H9 (cell line): ENCODE results near the gene IRF4. TPM values are rescaled to one million over a fixed set of nuclear protein-coding genes. Genes with fewer than 3 reads are reported as not detected.

Experiments
- DNase-seq: peaks from one replicate; pipeline ENCODE4 v3.0.0-alpha.2; 2017
- H2AFZ ChIP-seq: one replicate; pipeline ENCODE4 v1.6.1; 2013; ENCODE audit warnings: mild to moderate bottlenecking, low read length, control low read depth, moderate library complexity
- H2AK5ac ChIP-seq: 2 replicates; pipeline ENCODE4 v1.6.1; 2013; ENCODE audit warnings: low read length, control low read depth, mixed read lengths; ENCODE audit not compliant: insufficient read length
- H2BK120ac ChIP-seq: one replicate; pipeline ENCODE4 v1.6.1; 2013; ENCODE audit warnings: low read depth, mild to moderate bottlenecking, low read length, control low read depth, inconsistent platforms; ENCODE audit not compliant: poor library complexity, severe bottlenecking
- H2BK12ac ChIP-seq: 2 replicates; pipeline ENCODE4 v1.6.1; 2013; ENCODE audit warnings: low read length, control low read depth, mixed read lengths, low read depth; ENCODE audit not compliant: insufficient read length
- H2BK15ac ChIP-seq: 2 replicates; pipeline ENCODE4 v1.6.1; 2013; ENCODE audit warnings: low read depth, low read length, control low read depth
- H2BK20ac ChIP-seq: one replicate; pipeline ENCODE4 v1.6.1; 2013; ENCODE audit warnings: low read depth, mild to moderate bottlenecking, low read length, control low read depth, inconsistent platforms; ENCODE audit not compliant: poor library complexity, severe bottlenecking
- H2BK5ac ChIP-seq: 2 replicates; pipeline ENCODE4 v1.6.1; 2013; ENCODE audit warnings: low read length, control low read depth, mixed read lengths; ENCODE audit not compliant: insufficient read length
- H3K14ac ChIP-seq: 2 replicates; pipeline ENCODE4 v1.6.1; 2013; ENCODE audit warnings: low read length, control low read depth; ENCODE audit not compliant: insufficient read depth
- H3K18ac ChIP-seq: 2 replicates; pipeline ENCODE4 v1.6.1; 2013; ENCODE audit warnings: low read depth, mild to moderate bottlenecking, mixed read lengths, low read length, control low read depth; ENCODE audit not compliant: insufficient read length
- H3K23ac ChIP-seq: 2 replicates; pipeline ENCODE4 v1.6.1; 2013; ENCODE audit warnings: low read length, control low read depth, mixed read lengths, low read depth; ENCODE audit not compliant: insufficient read length
- H3K23me2 ChIP-seq: 2 replicates; pipeline ENCODE4 v1.6.1; 2013; ENCODE audit warnings: low read depth, mild to moderate bottlenecking, mixed read lengths, low read length, control low read depth; ENCODE audit not compliant: insufficient read length, poor library complexity, severe bottlenecking
- H3K27ac ChIP-seq: 2 replicates; pipeline ENCODE4 v1.5.1; 2013; ENCODE audit warnings: low read length, control low read depth, mixed read lengths, low read depth; ENCODE audit not compliant: insufficient read length
- H3K27me3 ChIP-seq: 2 replicates; pipeline ENCODE4 v1.6.1; 2013; ENCODE audit warnings: low read length, control low read depth, inconsistent platforms; ENCODE audit not compliant: insufficient read depth
- H3K4ac ChIP-seq: 2 replicates; pipeline ENCODE4 v1.6.1; 2013; ENCODE audit warnings: low read depth, mild to moderate bottlenecking, control low read depth, inconsistent platforms, low read length, moderate library complexity
- H3K4me1 ChIP-seq: 2 replicates; pipeline ENCODE4 v1.6.1; 2013; ENCODE audit warnings: low read length, control low read depth, inconsistent platforms; ENCODE audit not compliant: insufficient read depth
- H3K4me2 ChIP-seq: 2 replicates; pipeline ENCODE4 v1.6.1; 2013; ENCODE audit warnings: low read length, control low read depth, mixed read lengths; ENCODE audit not compliant: insufficient read length, insufficient read depth
- H3K56ac ChIP-seq: 2 replicates; pipeline ENCODE4 v1.6.1; 2013; ENCODE audit warnings: low read depth, mild to moderate bottlenecking, mixed read lengths, low read length, control low read depth; ENCODE audit not compliant: insufficient read length
- H3K79me1 ChIP-seq: 2 replicates; pipeline ENCODE4 v1.6.1; 2013; ENCODE audit warnings: low read depth, mild to moderate bottlenecking, moderate library complexity, low read length, control low read depth, inconsistent platforms; ENCODE audit not compliant: insufficient read depth, poor library complexity, severe bottlenecking
- H3K79me2 ChIP-seq: 2 replicates; pipeline ENCODE4 v1.6.1; 2013; ENCODE audit warnings: low read length, control low read depth, inconsistent platforms; ENCODE audit not compliant: insufficient read depth
- H3K9ac ChIP-seq: 2 replicates; pipeline ENCODE4 v1.6.1; 2013; ENCODE audit warnings: low read length, control low read depth, mixed read lengths; ENCODE audit not compliant: insufficient read length; ENCODE audit errors: extremely low read depth
- H3K9me3 ChIP-seq: one replicate; pipeline ENCODE4 v1.6.1; 2013; ENCODE audit warnings: low read depth, low read length, inconsistent platforms; ENCODE audit not compliant: control insufficient read depth
- H3T11ph ChIP-seq: one replicate; pipeline ENCODE4 v1.6.1; 2013; ENCODE audit warnings: mild to moderate bottlenecking, low read length, control low read depth, inconsistent platforms
- H4K20me1 ChIP-seq: one replicate; pipeline ENCODE4 v1.6.1; 2013; ENCODE audit not compliant: control insufficient read depth, insufficient read length, insufficient read depth
- H4K5ac ChIP-seq: 2 replicates; pipeline ENCODE4 v1.6.1; 2013; ENCODE audit warnings: low read depth, mild to moderate bottlenecking, mixed read lengths, low read length, control low read depth; ENCODE audit not compliant: insufficient read length
- H4K8ac ChIP-seq: replicated peaks from 2 replicates; pipeline ENCODE4 v1.6.1; 2013; ENCODE audit warnings: low read length, control low read depth, mixed read lengths, low read depth; ENCODE audit not compliant: insufficient read length
- H4K91ac ChIP-seq: 2 replicates; pipeline ENCODE4 v1.6.1; 2013; ENCODE audit warnings: low read depth, mild to moderate bottlenecking, moderate library complexity, mixed read lengths, low read length, control low read depth; ENCODE audit not compliant: insufficient read length
- H3K27ac Mint-ChIP-seq, 3 experiments: 2 replicates in 2 of 3; 3 replicates in 1 of 3; pipeline ENCODE4 v1.8.0; 2020 to 2021; ENCODE audit warnings: mixed read lengths in 3 of 3, mild to moderate bottlenecking in 1 of 3, moderate library complexity in 1 of 3
- H3K27me3 Mint-ChIP-seq: 2 replicates; pipeline ENCODE4 v1.8.0; 2021; ENCODE audit warnings: low read depth, mild to moderate bottlenecking, moderate library complexity, mixed read lengths
- H3K36me3 Mint-ChIP-seq, 3 experiments: 2 replicates in 2 of 3; 3 replicates in 1 of 3; pipeline ENCODE4 v1.8.0; 2020 to 2021; ENCODE audit warnings: low read depth in 3 of 3, mixed read lengths in 3 of 3; ENCODE audit not compliant: insufficient read depth in 1 of 3
- H3K4me1 Mint-ChIP-seq, 2 experiments: 2 replicates each; pipeline ENCODE4 v1.8.0; 2020; ENCODE audit warnings: mixed read lengths in 2 of 2
- H3K4me3 Mint-ChIP-seq, 2 experiments: 2 replicates in 1 of 2; 3 replicates in 1 of 2; pipeline ENCODE4 v1.8.0; 2020 to 2021; ENCODE audit warnings: mild to moderate bottlenecking in 2 of 2, mixed read lengths in 2 of 2, moderate library complexity in 1 of 2
- H3K9me3 Mint-ChIP-seq, 2 experiments: 2 replicates in 1 of 2; 3 replicates in 1 of 2; pipeline ENCODE4 v1.8.0; 2020; ENCODE audit warnings: mild to moderate bottlenecking in 2 of 2, mixed read lengths in 2 of 2, moderate library complexity in 1 of 2
- WGBS: extraction: QIAGEN DNeasy Blood & Tissue Kit; methylation state at CpG from one replicate; pipeline ENCODE4 v1.1.7; 2013; ENCODE audit warnings: missing lambda C conversion rate, low lambda C conversion rate, mixed read lengths; ENCODE audit not compliant: insufficient read length; ENCODE audit errors: extremely low coverage; 5-methylcytosine and 5-hydroxymethylcytosine counted together
- total RNA-seq: library from RNA; stranded (reverse); gene quantifications from 2 replicates; pipeline ENCODE4 v1.2.1, GENCODE V29; 2021
- TF ChIP-seq, protein P1 (sequence below): fragments of 200-600 bp; sonication (generic); conservative IDR thresholded peaks from 3 replicates; pipeline ENCODE4 v1.8.0; 2021; ENCODE audit warnings: antibody characterized with exemption, mild to moderate bottlenecking

The IRF4 gene
- total RNA-seq, 1 experiment from 2014 or later: 0.31 TPM

- Histone ChIP-seq H2BK120ac (no peak overlapping the region), H2AK5ac (no peak overlapping the region), H3K56ac (no peak overlapping the region), H3K4me1 (no peaks in the 10 kb centered on the region), H2BK5ac (no peak overlapping the region), H2AFZ (no peak overlapping the region), H2BK20ac (no peak overlapping the region), H4K5ac (no peak overlapping the region), H3K27me3 (no peaks in the 10 kb centered on the region), H3K9me3 (peaks cover 65% of the 10 kb centered on the region), H3K23ac (no peak overlapping the region), H4K91ac (no peak overlapping the region), H4K8ac (no peak overlapping the region), H3K4ac (no peak overlapping the region), H3K23me2 (no peaks in the 10 kb centered on the region), H3K14ac (no peak overlapping the region), H3K79me1 (no peaks in the 10 kb centered on the region), H3K18ac (no peak overlapping the region), H3K27ac (no peak overlapping the region), H2BK15ac (no peak overlapping the region), H4K20me1 (no peaks in the 10 kb centered on the region), H3T11ph (no peak overlapping the region), H3K9ac (no peak overlapping the region), H3K4me2 (no peak overlapping the region), H3K79me2 (no peaks in the 10 kb centered on the region), H2BK12ac (no peak overlapping the region)
- TF ChIP-seq, protein P1, sequence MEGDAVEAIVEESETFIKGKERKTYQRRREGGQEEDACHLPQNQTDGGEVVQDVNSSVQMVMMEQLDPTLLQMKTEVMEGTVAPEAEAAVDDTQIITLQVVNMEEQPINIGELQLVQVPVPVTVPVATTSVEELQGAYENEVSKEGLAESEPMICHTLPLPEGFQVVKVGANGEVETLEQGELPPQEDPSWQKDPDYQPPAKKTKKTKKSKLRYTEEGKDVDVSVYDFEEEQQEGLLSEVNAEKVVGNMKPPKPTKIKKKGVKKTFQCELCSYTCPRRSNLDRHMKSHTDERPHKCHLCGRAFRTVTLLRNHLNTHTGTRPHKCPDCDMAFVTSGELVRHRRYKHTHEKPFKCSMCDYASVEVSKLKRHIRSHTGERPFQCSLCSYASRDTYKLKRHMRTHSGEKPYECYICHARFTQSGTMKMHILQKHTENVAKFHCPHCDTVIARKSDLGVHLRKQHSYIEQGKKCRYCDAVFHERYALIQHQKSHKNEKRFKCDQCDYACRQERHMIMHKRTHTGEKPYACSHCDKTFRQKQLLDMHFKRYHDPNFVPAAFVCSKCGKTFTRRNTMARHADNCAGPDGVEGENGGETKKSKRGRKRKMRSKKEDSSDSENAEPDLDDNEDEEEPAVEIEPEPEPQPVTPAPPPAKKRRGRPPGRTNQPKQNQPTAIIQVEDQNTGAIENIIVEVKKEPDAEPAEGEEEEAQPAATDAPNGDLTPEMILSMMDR: no peak
- H3K27ac Mint-ChIP-seq: no peak overlapping the region
- WGBS: no CpG with 5 or more reads among the region's 8 CpGs
- DNase-seq: no peak
- peaks cover 86 to 90% of the 10 kb centered on the region in 2 experiments for H3K9me3 Mint-ChIP-seq
- H3K36me3 Mint-ChIP-seq: peaks cover 21 to 29% (median 28%) of the 10 kb centered on the region in 3 experiments
- no peaks in the 10 kb centered on the region for H3K4me1 Mint-ChIP-seq
- H3K27me3 Mint-ChIP-seq: peaks cover 37% of the 10 kb centered on the region
- no peak overlapping the region for H3K4me3 Mint-ChIP-seq
Observed at GRCh38 chr6:367298-367794, 24.2 kb upstream of the IRF4 start.
